ACHN (cell line): Measurements from ENCODE around the gene PRLH.
A peak's percentile ranks its signal among the peaks of the same experiment; 100 is the strongest.

Experiments used
- DNase-seq: peaks from one replicate; pipeline ENCODE4 v3.0.0-alpha.2; 2015
- in situ Hi-C: cut with HindIII; loops from 2 replicates; pipeline ENCODE4 v1.10.0; 2017; ENCODE audit warnings: low sequenced_read_pairs, low pct_ligation_motif_present, low pct_unique_long_range_greater_than_20kb

Gene PRLH

GRCh38 chr2:237557633-237558015, 8.8 kb upstream of the PRLH start:
- in situ Hi-C loops = no loop called here

DNA sequence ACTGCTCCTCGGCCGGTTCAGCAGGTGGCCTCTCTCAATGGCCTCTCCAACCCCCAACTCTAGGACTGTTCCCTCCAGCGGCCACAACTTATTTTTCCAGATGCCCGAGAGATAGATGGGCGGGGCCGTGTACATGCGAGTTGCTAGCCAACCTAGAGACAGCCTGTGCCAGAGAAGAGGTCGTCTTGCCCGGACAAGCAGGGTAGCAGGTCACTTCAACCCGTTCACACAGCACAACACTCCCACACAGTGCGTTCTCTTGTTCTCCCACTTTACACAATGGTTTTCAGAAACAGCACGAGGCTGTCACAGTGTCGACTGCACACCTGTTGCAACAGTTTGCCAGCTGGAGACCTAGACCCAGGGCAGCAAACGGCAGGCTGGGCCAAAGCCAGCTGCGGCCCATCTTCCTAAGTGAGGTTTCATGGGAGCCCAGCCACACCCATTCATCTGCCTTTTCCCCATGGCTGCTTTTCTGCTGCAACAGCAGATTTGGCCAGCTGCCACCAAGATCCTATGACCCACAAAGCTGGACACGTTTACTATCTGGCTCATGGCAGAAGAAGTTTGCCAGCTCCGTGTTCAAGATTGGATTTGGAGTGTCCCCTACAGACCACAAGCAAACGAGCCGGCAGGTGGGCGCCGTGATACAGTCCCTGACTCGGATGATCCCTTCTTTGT, 7.3 kb upstream of the PRLH start:
- in situ Hi-C loops = no loop called here
- DNase-seq = peak; percentile 43

More at GRCh38 chr2:237557633-237558015, 8.8 kb upstream of the PRLH start:
- DNase-seq = no peak

GRCh38 chr2:237561221-237561620, 5.2 kb upstream of the PRLH start:
- in situ Hi-C loops = no loop called here
- no peak for DNase-seq

- in situ Hi-C loops = no loop called here
- DNase-seq = peak; percentile 52
Observed at GRCh38 chr2:237563816-237564215, 2.6 kb upstream of the PRLH start.

GRCh38 chr2:237564526-237565131, 1.7 kb upstream of the PRLH start:
- DNase-seq = no peak
- in situ Hi-C loops = no loop called here

- in situ Hi-C loops = no loop called here
Observed at GRCh38 chr2:237565974-237566373, 400 bp upstream of the PRLH start.

DNA sequence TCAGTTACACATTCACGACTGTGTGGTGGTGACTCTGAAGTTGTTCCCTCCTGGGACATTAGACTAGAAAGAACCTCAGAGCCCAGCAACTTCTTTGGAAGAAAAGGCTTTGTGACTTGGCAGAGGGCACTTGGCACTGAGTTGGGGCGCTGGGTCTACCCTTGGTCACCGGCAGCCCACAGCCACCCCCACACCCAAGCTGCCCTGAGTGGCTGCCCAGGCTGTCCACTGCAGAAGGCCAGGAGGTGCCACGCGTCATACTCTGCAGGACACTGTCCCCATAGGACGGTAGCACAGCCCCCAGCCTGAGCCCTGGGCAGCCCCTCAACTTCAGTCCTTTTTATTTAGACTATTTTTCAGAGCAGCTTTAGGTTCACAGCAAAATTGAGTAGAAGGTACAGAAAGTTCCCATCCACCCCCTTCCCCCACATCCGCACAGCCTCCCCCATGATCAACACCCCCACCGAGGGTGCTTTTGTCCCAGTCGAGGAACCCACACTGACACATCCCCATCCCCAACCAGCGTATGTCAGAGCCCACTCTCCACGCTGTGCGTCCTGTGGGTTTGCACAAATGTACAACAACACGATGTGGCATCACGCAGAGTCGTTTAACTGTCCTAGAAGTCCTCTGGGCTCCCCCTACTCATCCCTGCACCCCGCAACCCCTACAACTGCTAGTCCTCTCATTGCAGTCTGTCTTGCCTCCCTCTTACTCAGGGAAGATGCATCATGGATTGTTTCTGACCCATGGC, 1.1 kb downstream of the PRLH start:
- DNase-seq = no peak
- in situ Hi-C loops = no loop called here

More at GRCh38 chr2:237565974-237566373, 400 bp upstream of the PRLH start:
- no peak for DNase-seq

DNA sequence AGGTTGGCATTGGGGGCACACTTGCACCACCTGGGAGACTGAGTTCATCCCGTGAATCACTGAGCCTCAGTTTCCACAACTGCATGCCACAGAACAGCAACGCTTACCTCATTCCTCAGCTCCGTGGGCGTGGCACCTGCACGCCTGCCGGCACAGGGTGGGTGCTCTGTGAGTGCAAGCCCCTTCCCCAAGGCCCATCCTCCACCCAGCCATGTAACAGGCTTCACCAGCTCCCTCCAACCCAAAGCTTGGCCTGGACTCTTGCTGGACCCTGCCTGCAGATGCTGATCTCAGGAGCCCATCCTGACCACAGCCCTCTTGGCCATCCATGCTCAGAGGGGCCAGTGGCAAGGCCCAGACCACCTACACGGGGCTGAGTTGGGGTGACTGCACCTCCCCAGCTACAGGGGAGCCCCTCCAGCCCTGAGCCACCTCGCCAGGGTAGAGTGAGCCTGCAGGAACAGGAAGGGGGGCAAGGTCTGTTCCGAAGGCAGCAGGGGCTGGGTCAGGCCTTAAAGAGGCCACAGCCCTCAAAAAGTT, 1.8 kb downstream of the PRLH start:
- no peak for DNase-seq
- in situ Hi-C loops = no loop called here

DNA sequence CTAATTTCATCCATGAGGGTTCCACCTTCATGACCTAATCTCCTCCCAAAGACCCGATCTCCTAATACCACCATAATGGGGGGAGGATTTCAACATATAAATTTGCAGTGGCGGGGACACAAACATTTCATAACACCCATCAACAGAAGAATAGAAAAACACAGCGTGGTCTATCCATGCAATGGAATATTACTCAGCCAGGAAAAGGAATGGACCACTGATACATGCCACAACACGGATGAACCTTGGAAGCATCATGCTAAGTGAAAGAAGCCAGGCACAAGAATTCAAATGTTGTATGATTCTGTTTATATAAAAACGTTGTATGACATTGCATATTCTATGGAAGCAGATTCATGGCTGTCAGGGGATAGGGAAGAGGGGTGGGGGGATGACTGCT, 2.7 kb downstream of the PRLH start:
- in situ Hi-C loops = no loop called here
- DNase-seq = no peak

GRCh38 chr2:237569896-237570295, 3.5 kb downstream of the PRLH start:
- DNase-seq = no peak
- in situ Hi-C loops = no loop called here

DNA sequence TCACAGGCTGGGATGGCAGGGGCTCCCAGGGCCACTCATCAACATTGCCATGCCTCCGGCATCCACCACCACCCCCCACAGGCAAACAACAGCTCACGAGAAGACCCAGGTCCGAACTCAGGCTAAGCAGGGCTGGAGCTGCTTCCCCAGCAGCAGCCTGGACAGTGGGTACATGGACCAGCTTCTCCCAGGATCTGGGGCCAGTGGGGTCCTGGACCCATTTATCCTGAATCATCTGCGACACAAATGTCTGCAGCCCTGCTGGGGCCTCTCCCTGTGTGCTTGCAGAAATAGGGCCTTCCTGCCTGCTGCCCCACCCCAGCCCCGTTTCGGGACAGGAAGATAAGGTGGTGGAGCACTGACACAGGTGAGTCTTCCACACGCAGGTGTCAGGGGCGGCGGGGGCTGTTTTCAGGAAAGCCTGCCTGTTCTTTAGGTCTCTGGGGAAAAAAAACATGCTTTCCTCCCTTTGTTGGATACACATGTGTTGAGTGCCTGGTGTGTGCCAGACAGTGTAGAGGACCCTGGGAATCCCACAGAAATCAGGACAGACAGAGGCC, 4.5 kb downstream of the PRLH start:
- in situ Hi-C loops = no loop called here
- DNase-seq = no peak

- DNase-seq = no peak
- in situ Hi-C loops = no loop called here
Observed at GRCh38 chr2:237571551-237571950, 5.2 kb downstream of the PRLH start.

- peak; percentile 91 for DNase-seq
- in situ Hi-C loops = no loop called here
Observed at GRCh38 chr2:237572021-237572741, 5.8 kb downstream of the PRLH start.

GRCh38 chr2:237572742-237573101, 6.3 kb downstream of the PRLH start:
- in situ Hi-C loops = no loop called here
- DNase-seq = no peak

DNA sequence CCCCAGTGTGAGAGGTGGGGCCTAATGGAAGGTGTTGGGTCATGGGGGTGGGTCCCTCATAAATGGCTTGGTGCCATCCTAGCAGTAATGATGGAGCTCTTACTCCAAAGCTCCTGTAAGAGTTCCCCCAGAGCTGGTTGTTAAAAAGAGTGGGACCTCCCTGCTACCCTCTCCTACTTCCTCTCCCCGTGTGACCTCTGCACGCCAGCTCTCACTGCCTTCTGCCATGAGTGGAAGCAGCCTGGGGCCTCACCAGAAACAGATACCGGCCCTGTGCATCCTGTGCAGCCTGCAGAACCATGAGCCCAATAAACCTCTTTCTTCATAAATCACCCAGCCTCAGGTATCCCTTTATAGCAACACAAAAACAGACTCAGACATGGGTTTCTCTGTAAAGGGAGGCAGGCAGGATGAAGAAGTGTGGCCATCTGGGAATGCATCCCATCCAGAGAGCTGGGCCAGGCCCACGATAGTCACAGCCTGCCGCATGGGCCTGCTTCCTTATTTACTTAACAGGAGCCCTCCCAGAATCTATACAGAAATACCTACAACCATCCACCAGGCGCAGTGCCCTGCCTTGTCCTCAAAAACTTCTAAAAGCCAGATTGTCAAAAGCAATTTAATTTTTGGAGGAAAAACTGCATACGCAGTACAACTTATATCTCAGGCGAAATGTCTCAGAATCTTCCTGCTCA, 7.5 kb downstream of the PRLH start:
- no peak for DNase-seq
- in situ Hi-C loops = no loop called here

- no peak for DNase-seq
- in situ Hi-C loops = no loop called here
Observed at GRCh38 chr2:237574467-237574866, 8.1 kb downstream of the PRLH start.

- in situ Hi-C loops = no loop called here
- DNase-seq = no peak
Observed at GRCh38 chr2:237574894-237575868, 8.8 kb downstream of the PRLH start.
